Activated B cell treated with CpG ODN at 0.5 μM for 24 hours (primary cell): ENCODE measurements around the gene CRADD. TPM values are rescaled to one million over a fixed set of nuclear protein-coding genes. Genes with fewer than 3 reads are reported as not detected.
A peak's percentile ranks its signal among the peaks of the same experiment; 100 is the strongest.

ENCODE experiments used
- ATAC-seq: fragments of 200-7000 bp; cut with Tn5 transposase; one replicate; pipeline ENCODE4 v1.10.0; 2021; ENCODE audit warnings: low read depth, mild to moderate bottlenecking, moderate library complexity
- CTCF ChIA-PET: fragments of 350-600 bp; sonication (Branson Sonifier 250); formaldehyde crosslinking; loops from one replicate; lab custom pipeline; 2021; ENCODE audit warnings: antibody characterized with exemption; lab: Charles Lee
- POLR2A ChIA-PET: fragments of 350-600 bp; sonication (Branson Sonifier 250); formaldehyde crosslinking; loops from one replicate; lab custom pipeline; 2021; ENCODE audit warnings: antibody characterized with exemption; lab: Charles Lee
- DNase-seq: peaks from one replicate; pipeline ENCODE4 v3.0.0; 2022
- H3K27ac Mint-ChIP-seq: one replicate; pipeline ENCODE4 v1.8.0; 2020; ENCODE audit warnings: mixed read lengths
- H3K27me3 Mint-ChIP-seq: one replicate; pipeline ENCODE4 v1.8.0; 2021; ENCODE audit warnings: mixed read lengths
- H3K36me3 Mint-ChIP-seq: one replicate; pipeline ENCODE4 v1.8.0; 2021; ENCODE audit warnings: low read depth, mixed read lengths
- H3K4me1 Mint-ChIP-seq: one replicate; pipeline ENCODE4 v1.8.0; 2021; ENCODE audit warnings: mixed read lengths
- H3K4me3 Mint-ChIP-seq: one replicate; pipeline ENCODE4 v1.8.0; 2020; ENCODE audit warnings: mild to moderate bottlenecking, mixed read lengths
- H3K9me3 Mint-ChIP-seq: one replicate; pipeline ENCODE4 v1.8.0; 2020; ENCODE audit warnings: mixed read lengths
- intact Hi-C: fragments of 100-400 bp; cut with micrococcal nuclease; formaldehyde crosslinking; loops from one replicate; pipeline ENCODE4 v1.15.1; 2024
- total RNA-seq: library from RNA; stranded (reverse); gene quantifications from 2 replicates; pipeline ENCODE4 v1.2.3, GENCODE V29; 2022
- TF ChIP-seq, protein P1 (sequence below): fragments of 200-600 bp; IDR thresholded peaks from one replicate; pipeline ENCODE4 v1.8.0; 2022; ENCODE audit warnings: antibody characterized with exemption, mild to moderate bottlenecking

The CRADD gene
- total RNA-seq, 1 donor from 2014 or later = 15.3 TPM

- H3K9me3 Mint-ChIP-seq = no peaks in the 10 kb centered on the region
- peak overlapping the region; percentile 84 for H3K27ac Mint-ChIP-seq
- no peaks in the 10 kb centered on the region for H3K27me3 Mint-ChIP-seq
- H3K4me1 Mint-ChIP-seq = peaks cover 41% of the 10 kb centered on the region
- peak; percentile 56 for DNase-seq
- intact Hi-C loops = loop anchor here (1.0 kb wide), 4 partner anchors 65 to 359 kb away; partner anchors contain the start of gene CRADD
- POLR2A ChIA-PET = interaction anchor here (0.6 to 1.2 kb wide), 4 partner anchors 65 to 737 kb away, joined by 3 to 5 read pairs (median 4); partner anchors contain the start of genes CRADD and SOCS2
- peak; percentile 93 for ATAC-seq
- CTCF ChIA-PET = interaction anchor here (0.9 to 3.9 kb wide), 6 partner anchors 168 to 359 kb away, joined by 3 to 17 read pairs (median 5); no protein-coding TSS in a partner anchor
- peak overlapping the region; percentile 87 for H3K4me3 Mint-ChIP-seq
- TF ChIP-seq, protein P1, sequence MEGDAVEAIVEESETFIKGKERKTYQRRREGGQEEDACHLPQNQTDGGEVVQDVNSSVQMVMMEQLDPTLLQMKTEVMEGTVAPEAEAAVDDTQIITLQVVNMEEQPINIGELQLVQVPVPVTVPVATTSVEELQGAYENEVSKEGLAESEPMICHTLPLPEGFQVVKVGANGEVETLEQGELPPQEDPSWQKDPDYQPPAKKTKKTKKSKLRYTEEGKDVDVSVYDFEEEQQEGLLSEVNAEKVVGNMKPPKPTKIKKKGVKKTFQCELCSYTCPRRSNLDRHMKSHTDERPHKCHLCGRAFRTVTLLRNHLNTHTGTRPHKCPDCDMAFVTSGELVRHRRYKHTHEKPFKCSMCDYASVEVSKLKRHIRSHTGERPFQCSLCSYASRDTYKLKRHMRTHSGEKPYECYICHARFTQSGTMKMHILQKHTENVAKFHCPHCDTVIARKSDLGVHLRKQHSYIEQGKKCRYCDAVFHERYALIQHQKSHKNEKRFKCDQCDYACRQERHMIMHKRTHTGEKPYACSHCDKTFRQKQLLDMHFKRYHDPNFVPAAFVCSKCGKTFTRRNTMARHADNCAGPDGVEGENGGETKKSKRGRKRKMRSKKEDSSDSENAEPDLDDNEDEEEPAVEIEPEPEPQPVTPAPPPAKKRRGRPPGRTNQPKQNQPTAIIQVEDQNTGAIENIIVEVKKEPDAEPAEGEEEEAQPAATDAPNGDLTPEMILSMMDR = no peak
- H3K36me3 Mint-ChIP-seq = no peaks in the 10 kb centered on the region
Observed at GRCh38 chr12:93742110-93742934, 65.1 kb downstream of the CRADD start.

DNA sequence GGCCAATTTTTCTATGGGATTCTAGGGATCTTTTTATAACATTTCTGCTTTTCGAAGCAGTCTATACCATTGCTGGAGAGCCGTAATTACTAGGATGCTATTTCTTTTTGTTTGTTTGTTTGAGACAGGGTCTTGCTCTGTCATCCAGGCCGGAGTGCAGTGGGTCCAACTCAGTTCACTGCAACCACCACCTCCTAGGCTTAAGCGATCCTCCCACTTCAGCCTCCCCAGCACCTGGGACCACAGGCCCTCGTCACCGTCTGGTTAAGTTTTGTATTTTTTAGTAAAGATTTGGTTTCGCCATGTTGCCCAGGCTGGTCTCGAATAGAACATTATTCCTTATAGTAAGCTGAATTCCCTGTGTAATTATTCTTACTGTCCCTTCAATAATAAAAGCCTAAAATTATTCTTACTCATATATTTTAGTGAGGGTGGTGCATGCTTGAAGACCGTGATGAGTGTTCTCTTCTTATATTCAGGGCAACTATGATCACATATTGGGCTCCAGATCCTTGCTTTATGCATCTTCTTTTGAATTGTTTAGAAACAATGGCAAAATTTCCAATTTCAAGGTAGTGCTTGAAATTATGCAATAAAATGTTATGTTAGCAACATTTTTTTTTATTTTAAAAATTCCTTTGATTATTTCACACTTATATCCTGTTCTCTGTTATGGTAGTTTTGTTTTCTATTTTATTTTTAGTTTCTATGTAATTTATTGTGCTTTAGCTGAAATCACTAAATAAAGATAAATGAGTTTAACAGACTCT, 66.2 kb downstream of the CRADD start:
- CTCF ChIA-PET = no interaction called here
- Mint-ChIP-seq H3K36me3 (no peaks in the 10 kb centered on the region), H3K27ac (no peak overlapping the region), H3K4me3 (peak overlapping the region; percentile 87), H3K9me3 (no peaks in the 10 kb centered on the region), H3K4me1 (peaks cover 35% of the 10 kb centered on the region), H3K27me3 (no peaks in the 10 kb centered on the region)
- POLR2A ChIA-PET = no interaction called here
- intact Hi-C loops = no loop called here
- TF ChIP-seq, protein P1 = no peak
- ATAC-seq = no peak
- DNase-seq = no peak

GRCh38 chr12:93743999-93744689, 67.0 kb downstream of the CRADD start:
- CTCF ChIA-PET = no interaction called here
- Mint-ChIP-seq H3K9me3 (no peaks in the 10 kb centered on the region), H3K27me3 (no peaks in the 10 kb centered on the region), H3K4me1 (peaks cover 30% of the 10 kb centered on the region), H3K4me3 (no peak overlapping the region), H3K27ac (no peak overlapping the region), H3K36me3 (no peaks in the 10 kb centered on the region)
- POLR2A ChIA-PET = no interaction called here
- DNase-seq (no peak), ATAC-seq (no peak)
- intact Hi-C loops = no loop called here
- TF ChIP-seq, protein P1 = no peak

DNA sequence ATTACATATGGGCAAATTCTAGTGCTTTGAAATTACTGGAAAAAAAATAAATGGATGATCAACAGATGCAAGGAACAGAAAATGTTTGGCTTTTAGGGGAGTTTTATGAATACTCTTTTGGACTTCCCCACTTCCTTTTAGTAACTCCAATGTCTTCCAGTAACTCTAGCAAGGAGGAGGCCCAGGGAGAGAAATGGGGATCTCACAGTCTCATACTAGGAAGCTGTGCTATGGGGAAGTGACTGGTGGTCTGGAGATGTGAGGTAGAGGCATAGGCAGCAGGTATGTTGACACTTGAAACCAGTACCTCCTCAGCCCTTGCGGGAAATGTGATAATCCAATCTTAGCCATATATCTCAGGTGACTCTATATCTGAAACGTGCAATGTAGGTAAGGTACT, 68.1 kb downstream of the CRADD start:
- ChIA-PET CTCF (no interaction called here), POLR2A (no interaction called here)
- intact Hi-C loops = no loop called here
- no peaks in the 10 kb centered on the region for H3K27me3 Mint-ChIP-seq
- H3K9me3 Mint-ChIP-seq = no peaks in the 10 kb centered on the region
- no peak overlapping the region for H3K27ac Mint-ChIP-seq
- no peak overlapping the region for H3K4me3 Mint-ChIP-seq
- peaks cover 28% of the 10 kb centered on the region for H3K4me1 Mint-ChIP-seq
- DNase-seq (no peak), ATAC-seq (no peak)
- no peaks in the 10 kb centered on the region for H3K36me3 Mint-ChIP-seq
- TF ChIP-seq, protein P1 = no peak
